HCT116 (cell line): ENCODE measurements around the gene CACNA1G.

Source experiments
- POLR2A ChIP-seq: IDR thresholded peaks from 2 replicates; pipeline ENCODE4 v1.7.0; 2011; ENCODE audit warnings: borderline replicate concordance; ENCODE audit not compliant: insufficient read depth, insufficient read length; ENCODE audit errors: extremely low read depth
- SIN3A ChIP-seq: IDR thresholded peaks from 2 replicates; pipeline ENCODE4 v1.6.1; 2012; ENCODE audit warnings: low read depth
- TF ChIP-seq, protein P1 (sequence below), 3 experiments: fragments of 200-600 bp in 1 of 3; sonication (generic) in 1 of 3; IDR thresholded peaks in 2 of 3; conservative IDR thresholded peaks in 1 of 3; 2 replicates each; pipeline ENCODE4 v1.5.1; 2012 to 2017; ENCODE audit warnings: low read depth in 2 of 3, low read length in 2 of 3, antibody characterized with exemption in 1 of 3, borderline replicate concordance in 1 of 3, control low read depth in 1 of 3, mild to moderate bottlenecking in 1 of 3, mixed read lengths in 1 of 3, mixed run types in 1 of 3, moderate library complexity in 1 of 3; ENCODE audit not compliant: insufficient read depth in 1 of 3

DNA sequence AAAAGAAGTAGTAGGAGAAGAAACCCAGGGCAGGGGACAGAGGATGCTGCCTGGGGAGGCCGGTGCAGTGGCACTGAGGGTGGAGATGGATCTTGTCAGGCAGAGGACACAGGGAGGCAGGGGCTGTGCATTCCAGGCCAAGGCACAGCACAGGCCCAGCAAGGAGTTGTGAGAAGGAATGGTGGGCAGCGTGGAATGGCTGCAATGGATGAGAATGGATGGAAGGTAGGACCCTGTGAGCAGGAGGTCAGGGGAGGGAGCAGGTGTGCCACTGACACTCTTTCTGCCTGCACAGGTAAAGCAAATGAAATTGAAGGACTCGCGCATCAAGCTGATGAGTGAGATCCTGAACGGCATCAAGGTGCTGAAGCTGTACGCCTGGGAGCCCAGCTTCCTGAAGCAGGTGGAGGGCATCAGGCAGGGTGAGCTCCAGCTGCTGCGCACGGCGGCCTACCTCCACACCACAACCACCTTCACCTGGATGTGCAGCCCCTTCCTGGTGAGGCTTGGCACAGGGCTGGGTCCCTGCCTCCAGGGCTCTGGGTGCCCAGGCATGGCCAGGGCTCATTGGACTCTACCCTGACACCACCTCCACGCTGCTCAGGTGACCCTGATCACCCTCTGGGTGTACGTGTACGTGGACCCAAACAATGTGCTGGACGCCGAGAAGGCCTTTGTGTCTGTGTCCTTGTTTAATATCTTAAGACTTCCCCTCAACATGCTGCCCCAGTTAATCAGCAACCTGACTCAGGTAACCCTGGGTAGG lies 106.9 kb downstream of the CACNA1G start:
- TF ChIP-seq, protein P1, sequence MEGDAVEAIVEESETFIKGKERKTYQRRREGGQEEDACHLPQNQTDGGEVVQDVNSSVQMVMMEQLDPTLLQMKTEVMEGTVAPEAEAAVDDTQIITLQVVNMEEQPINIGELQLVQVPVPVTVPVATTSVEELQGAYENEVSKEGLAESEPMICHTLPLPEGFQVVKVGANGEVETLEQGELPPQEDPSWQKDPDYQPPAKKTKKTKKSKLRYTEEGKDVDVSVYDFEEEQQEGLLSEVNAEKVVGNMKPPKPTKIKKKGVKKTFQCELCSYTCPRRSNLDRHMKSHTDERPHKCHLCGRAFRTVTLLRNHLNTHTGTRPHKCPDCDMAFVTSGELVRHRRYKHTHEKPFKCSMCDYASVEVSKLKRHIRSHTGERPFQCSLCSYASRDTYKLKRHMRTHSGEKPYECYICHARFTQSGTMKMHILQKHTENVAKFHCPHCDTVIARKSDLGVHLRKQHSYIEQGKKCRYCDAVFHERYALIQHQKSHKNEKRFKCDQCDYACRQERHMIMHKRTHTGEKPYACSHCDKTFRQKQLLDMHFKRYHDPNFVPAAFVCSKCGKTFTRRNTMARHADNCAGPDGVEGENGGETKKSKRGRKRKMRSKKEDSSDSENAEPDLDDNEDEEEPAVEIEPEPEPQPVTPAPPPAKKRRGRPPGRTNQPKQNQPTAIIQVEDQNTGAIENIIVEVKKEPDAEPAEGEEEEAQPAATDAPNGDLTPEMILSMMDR (IDR thresholded peaks at IDR 0.05 in 2 of 3, conservative IDR thresholded peaks at IDR 0.05 in 1 of 3; ENCODE audit: borderline replicate concordance in 1 of 3, insufficient read depth in 1 of 3, low read depth in 2 of 3, low read length in 2 of 3) = no peak
- TF ChIP-seq POLR2A (no peak), SIN3A (no peak)
